ENCODE data around the gene LRP4.

LRP4 gene

DNA sequence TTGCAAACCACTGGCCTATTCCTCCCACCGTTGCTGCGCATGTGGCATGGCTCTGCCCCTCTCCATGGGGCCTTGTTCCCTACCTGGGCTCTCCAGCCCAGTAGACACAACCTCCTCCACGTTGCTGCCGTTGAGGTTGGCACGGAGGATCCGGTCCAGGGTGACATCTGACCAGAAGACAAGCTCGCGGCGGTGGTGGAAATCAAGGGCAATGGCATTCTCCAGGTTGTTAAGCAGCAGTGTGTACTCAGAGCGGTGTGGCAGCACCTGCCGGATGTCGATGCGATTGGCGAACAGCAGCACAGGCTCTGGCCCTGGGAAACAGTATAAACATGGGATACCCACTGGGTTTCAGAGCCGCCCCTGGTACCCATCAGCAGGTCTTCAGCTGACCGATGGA, 23.8 kb downstream of the LRP4 start:
- no peak for DNase-seq (ENCODE audit: low read depth in 2 of 3, low spot score in 1 of 3)

DNA sequence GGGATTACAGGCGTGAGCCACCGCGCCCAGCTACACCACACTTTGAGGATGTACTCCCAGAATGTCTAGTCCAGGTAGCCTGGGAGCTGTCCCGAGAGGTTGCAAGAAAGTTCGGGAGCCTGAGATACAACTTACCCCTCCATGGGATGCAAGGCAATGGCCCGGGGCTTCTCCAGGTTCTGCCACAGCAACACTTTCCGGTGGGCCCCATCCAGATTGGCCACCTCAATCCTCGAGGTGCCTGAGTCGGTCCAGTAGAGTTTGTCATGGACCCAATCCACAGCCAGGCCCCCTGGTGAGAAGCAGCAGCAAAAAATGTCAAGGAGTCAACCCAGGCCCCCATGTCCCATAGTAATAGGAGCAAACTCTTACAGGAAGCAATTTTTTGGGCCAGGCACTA, 25.5 kb downstream of the LRP4 start:
- DNase-seq (ENCODE audit: low read depth in 2 of 3, low spot score in 1 of 3): no peak

DNA sequence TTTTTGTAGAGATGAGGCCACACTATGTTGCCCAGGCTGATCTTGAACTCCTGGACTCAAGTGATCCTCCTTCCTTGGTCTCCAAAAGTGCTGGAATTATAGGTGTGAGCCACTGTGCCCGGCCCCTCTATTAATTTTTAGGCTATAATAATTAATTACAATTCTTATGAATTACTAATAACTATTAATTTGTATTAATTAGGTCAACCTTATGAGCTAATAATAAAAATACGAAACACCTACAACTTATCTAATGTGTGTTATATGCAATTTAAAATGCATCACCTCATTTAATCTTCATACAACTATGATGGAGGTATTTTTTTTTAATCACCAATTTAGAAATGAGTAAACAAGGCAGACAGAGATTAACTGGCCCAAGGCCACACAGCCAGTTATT, 26.2 kb downstream of the LRP4 start:
- DNase-seq (ENCODE audit: low read depth in 2 of 3, low spot score in 1 of 3): no peak

DNA sequence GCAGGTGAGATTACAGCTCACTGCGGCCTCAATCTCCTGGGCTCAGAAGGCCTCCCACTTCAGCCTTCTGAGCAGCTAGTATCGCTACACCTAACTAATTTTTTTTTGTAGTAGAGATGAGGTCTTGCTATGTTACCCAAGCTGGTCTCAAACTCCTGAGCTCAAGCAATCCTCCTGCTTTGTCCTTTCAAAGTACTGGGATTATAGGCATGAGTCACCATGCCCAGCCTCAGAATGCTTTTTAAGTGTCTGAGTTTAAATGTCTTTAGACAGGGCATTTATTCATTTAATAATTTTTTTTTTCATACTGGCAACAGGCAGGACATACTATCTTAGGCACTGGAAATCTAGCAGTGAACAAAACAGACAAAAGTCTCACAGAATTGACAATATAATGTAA, 27.7 kb downstream of the LRP4 start:
- no peak for DNase-seq (ENCODE audit: low read depth in 2 of 3, low spot score in 1 of 3)

DNA sequence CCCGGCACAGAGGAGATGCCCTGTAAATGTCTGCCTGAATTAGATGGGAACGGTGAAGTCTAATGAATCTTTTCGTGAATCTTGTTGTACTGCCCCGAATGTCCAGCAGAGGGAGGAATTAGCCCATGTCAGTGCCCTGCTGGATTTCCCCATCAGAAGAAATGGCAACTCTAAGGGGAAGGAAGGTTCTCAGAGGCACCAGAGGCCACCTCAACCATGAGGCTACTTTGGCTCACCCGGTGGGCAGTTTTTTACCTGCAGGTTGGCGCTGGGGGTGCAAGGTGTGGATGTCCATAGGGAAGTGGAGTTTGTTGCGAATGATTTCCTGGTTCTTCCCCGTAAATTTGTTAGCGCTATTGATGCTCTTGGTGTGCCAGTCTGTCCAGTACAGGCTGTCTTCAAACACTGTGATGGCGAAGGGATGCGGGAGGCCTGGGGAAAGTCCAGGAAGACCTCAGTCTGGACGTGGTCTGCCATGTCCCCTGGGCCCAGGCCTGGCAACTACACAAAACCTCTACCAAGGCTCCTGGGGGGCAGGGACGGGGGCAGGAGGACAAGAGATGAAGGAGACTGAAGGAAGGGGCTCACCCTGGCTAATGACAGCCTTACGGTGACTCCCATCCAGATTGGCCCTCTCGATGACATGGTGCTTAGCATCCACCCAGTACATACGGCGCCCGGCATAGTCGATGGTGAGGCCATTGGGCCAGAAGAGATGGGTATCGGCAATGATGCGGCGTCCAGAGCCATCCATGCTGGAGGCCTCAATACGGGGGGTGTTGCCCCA, 28.5 kb downstream of the LRP4 start:
- peak; percentile 44 to 85 (median 62) for DNase-seq (ENCODE audit: low read depth in 2 of 3, low spot score in 1 of 3)

DNA sequence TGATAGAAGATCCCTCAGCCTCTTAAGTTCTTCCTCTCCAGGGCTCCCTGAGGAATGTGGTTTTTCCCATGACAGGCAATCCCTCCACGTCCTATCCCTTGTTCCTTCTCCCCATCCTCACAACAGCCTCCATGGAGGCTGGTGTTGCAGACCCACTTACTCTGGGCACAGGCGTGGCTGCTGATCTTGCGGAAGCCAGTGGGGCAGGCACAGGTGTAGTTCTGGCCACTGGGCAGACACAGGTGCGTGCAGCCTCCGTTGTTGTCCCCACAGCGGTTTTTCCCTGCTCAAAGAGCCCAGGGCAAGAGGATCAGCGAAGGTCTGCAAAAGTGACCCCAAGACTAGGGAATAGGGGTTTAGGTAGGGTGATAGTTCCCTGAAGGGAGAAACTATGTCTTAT, 29.1 kb downstream of the LRP4 start:
- no peak for DNase-seq (ENCODE audit: low read depth in 2 of 3, low spot score in 1 of 3)

DNA sequence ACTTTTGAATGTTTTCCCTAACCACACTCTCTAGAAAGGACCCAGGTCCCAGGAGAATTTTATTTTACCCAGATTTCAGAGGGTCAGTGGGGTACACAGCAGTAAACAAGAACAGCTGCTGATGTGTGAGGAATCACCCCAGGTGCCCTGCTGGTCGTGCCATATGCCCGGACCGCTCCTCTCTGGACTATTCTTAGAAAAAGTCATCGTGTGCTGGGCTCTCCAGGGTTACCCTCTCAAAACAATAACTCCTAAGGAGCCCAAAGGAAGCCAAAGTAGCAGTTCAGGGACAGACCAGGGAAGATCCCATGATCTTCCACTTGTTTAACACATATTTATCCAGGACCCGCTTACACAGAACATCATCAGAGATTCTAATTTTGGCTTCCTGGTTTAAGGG, 29.7 kb downstream of the LRP4 start:
- no peak for DNase-seq (ENCODE audit: low read depth in 2 of 3, low spot score in 1 of 3)

DNA sequence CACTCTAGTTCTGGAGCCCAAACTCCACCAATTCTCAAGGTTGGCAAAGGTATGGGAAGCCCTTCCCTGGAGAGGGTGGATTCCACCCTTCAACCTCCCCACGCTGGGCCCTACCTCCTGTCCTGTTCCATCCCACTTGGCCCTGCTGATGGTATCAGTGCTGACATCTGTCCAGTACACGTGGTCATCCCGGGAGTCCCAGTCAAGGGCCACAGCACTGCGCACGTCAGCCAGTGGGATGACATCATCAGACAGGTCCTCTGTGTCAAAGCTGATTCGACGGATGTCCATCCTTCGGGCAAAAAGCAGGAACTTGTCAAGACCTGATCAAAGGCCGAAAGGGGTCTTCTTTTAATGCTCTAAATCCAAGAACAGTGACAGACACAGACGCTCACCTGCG, 32.1 kb downstream of the LRP4 start:
- DNase-seq (ENCODE audit: low read depth in 2 of 3, low spot score in 1 of 3): no peak

DNA sequence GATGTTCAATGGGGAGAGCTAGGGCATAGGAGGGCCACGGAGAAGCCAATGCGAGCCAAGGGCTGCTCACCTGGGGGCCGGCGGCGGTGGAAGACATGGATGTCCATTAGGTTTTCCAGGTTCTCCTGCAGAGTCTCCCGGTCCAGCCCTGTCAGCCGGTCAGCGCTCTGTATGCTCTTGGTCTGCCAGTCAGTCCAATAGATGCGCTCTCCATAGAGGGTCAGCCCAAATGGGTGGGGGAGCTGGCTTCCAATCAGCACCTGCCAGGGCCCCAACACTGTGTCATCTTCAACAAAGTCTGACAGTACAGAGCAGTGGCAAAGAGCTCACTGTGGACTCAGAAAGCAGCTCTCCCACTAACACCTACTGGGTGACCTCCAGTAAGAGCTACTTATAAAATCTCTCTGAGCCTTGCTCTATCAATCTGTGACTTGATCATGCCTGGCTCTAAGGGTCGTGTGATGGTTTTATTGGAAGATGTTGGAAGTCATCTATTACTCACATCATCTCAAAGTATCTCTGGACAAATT, 39.2 kb downstream of the LRP4 start:
- no peak for DNase-seq (ENCODE audit: low read depth in 2 of 3, low spot score in 1 of 3)

DNA sequence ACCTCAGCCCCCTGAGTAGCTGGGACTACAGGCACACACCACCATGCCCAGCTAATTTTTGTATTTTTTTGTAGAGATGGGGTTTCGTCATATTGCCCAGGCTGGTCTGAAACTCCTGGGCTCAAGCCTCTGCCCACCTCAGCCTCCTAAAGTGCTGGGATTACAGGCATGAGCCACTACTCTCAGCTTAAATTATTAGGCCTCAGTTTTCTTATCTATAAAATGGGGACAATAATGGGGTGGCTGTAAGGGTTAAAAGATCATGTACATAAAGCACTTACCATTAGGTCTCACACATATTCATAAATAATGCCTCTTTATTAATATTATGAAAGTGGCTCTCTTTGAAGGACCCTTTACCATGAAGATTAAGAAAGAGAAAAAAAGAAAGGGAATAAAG, 40.8 kb downstream of the LRP4 start:
- DNase-seq (ENCODE audit: low read depth in 2 of 3, low spot score in 1 of 3): no peak

DNA sequence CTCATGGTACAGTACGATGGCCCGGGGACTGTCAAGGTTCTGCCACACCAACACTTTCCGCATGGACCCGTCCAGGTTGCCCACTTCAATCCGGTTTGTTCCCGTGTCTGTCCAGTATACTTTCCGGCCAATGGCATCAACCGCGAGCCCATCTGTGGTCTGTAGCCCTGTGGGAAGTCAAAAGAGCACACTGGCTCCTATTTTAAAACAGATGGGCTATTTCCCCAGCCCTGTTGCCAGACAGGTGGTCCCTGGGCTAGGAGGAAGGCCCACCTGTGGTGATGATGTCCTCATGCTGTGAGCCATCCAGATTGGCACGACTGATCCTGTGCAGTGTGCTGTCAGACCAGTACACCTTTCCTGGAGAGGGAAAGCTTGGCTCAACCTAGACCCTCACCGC, 41.9 kb downstream of the LRP4 start:
- DNase-seq (ENCODE audit: low read depth in 2 of 3, low spot score in 1 of 3): no peak

DNA sequence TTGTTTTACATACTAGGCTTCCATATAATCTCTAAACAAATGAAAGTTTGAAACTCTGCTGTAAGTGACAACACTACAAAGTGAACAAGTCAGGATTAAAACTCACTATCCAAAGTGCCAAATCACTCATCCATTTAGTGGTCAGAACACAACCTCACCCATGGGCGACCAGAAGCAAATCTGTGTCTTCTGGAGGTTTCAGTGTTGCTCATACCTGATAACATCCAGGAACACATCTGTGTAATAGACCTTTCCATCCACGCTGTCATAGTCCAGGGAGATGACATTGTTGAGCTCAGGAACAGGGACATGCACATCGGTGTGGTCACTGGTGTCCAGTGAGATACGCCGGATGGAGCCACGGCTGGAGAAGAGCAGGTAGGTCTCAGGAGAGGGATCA, 43.8 kb downstream of the LRP4 start:
- DNase-seq (ENCODE audit: low read depth in 2 of 3, low spot score in 1 of 3): no peak

DNA sequence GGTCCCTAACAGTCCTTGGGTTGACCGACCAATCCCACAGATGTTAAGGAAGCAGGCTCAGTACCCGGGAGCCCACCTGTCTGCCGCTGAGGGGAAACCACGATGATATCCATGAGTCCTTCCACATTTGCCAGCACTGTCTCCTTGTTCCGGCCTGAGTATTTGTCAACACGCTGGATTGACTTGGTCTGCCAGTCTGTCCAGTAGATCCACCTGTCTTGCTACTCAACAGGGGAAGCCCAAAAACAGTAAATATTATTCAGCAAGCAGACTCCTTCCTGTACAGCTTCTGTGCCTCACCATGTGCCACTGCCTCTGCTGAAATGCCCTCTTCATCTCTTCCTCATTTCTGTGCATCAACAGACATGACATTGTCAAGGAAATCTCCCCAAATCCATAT, 49.4 kb downstream of the LRP4 start:
- DNase-seq (ENCODE audit: low read depth in 2 of 3, low spot score in 1 of 3): no peak

DNA sequence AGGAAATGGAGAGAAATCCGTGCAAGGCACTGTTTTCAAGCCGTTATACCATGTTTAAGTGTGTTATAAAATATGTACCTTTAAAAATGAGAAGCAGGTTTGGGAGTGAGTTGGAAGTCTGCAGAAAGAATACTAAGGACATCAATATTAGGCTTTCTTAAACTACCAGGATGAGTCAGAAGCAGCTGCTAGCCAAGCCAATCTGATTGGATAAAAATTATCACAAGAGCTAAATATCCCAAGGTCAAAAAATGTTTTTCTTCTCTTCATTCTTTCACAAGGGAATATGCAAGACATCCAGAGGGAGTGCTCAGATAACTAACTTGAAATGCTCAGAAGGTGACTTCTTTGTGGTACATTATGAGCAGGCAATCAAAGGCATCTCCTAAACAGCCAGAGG, 53.0 kb downstream of the LRP4 start:
- DNase-seq (ENCODE audit: low read depth in 2 of 3, low spot score in 1 of 3): no peak

DNA sequence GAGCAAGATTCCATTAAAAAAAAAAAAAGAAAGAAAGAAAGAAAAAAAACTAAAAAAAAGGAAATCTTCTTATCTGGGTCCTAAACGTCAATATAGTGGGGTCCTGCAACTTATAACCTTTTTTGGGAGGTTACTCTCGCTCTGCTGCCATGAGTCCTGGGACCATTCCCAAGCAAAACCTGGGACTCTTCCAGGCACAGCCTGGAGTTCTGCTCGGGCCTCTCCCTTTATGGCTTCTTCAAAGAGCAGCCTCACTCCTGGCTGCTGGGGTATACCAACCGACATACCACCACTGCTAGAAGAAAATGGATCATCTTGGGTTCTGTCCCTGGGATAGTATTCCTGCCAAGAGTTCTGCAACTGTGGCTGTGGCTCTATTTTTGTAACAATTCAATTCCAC, 58.1 kb downstream of the LRP4 start:
- no peak for DNase-seq (ENCODE audit: low read depth in 2 of 3, low spot score in 1 of 3)

DNA sequence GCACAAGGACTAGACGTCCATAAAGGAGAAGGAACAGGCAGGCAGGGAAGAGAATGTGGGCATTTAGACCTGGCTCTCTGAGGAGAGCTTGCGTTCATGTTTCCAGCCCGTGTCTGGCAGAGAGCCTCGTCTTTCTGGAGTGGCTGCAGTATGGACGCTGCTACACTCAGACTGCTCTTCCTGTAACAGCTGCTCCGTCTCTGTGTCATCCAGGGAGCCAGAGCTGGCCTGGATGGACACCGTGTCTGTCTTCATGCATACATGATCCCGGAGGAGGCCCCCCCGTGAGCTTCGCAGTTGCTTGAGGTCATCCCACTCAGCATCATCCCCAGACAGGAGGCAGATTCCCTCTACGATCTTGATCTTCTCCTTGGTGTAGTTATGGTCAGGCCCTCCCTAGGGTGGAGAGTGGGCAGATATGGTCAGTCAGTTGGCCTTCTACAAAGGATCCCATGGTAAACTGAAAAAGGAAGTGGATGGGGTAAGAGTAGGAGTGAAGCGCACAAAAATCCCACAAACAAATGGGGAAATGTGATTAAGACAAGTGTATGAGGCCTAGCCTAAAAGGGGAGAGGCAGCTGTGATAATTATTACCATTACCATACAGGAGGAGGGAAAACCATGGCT, 59.3 kb downstream of the LRP4 start:
- no peak for DNase-seq (ENCODE audit: low read depth in 2 of 3, low spot score in 1 of 3)

DNA sequence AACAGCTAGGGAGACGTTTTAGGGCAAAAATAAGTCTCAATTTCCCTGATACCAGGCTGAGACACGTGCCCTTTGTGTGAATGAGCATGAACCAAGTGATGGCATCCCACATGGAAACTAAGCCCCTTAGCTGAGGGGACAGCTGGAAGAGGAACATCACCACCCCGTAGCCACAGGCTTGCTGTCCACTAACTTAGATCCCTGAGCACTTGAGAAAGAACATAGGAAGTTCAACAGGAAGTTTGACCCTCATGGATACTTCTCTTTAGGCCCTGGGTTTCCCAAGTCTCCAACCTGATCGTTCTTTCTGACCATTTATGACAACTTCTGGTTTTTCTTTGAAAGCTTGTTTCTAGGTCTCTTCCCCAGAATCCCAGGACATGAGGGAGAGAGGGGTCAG, 60.7 kb downstream of the LRP4 start:
- DNase-seq (ENCODE audit: low read depth in 2 of 3, low spot score in 1 of 3): no peak

DNA sequence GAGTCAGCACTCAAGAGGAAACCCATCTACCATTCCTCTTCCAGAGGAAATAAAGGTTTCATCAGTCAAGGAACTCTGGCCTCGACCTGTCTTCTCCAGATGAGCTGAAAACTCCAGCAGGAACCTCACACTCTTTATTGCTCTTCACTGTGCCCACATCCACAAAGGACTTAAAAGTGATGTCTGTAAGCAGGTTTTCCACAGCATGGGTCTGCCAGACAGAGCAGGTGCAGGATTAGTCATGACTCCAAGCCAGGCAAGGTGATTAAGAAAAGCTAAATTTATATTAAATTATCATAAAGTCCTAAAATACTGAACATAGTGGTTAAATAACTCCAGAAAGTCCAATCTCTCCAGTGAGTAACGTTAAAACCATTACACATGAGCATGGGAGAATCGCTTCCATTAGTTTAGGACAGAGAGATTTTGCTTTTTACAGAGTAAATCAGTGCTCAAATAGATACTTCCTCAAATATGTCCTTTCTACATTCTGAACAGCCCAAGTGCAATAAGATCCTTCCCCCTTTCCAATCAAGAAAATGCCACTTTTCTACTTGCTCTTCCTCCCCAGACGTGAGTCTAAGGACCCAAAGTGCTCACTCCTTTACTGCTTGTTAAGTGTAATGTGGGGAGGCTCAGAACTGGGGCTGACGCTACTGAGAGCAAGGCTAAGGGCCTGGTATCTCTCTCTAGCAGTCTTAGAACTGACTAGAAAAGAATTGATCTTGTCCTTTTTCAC, 61.6 kb downstream of the LRP4 start:
- DNase-seq (ENCODE audit: low read depth in 2 of 3, low spot score in 1 of 3): no peak

DNA sequence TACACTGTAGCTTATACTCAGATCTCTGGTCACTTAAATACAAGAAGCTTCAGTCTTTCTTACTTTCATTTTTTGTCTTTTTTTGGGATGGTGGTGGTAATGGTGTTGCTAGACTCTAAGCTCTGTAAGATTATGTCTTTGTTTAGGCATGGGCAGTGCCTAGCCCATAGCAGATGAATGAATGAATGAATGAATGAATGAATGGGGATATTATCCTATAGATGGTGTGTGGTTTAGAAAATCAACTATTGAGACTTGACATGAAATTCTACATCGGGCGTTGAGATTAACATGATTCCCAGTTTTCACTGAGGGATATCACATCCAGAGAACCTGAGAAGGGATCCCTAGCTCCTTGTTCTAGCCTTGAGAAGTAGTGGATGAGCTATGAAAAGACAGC, 62.5 kb downstream of the LRP4 start:
- DNase-seq (ENCODE audit: low read depth in 2 of 3, low spot score in 1 of 3): no peak

DNA sequence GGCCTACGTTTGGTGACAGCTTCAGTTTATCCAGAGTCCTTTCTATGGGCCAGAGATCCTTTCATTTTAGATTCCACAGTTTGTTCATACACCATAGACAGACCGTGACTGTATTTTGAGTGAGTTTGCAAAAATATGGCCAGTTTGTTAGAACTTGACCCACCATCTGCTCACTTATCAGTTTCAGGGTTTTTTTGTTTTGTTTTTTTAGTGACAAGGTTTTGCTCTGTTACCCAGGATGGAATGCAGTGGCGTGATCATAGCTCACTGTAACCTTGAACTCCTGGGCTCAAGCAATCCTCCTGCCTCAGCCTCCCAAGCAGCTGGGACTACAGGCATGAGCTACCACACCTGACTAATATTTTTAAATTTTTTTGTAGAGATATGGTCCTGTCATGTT, 63.2 kb downstream of the LRP4 start:
- DNase-seq (ENCODE audit: low read depth in 2 of 3, low spot score in 1 of 3): no peak

DNA sequence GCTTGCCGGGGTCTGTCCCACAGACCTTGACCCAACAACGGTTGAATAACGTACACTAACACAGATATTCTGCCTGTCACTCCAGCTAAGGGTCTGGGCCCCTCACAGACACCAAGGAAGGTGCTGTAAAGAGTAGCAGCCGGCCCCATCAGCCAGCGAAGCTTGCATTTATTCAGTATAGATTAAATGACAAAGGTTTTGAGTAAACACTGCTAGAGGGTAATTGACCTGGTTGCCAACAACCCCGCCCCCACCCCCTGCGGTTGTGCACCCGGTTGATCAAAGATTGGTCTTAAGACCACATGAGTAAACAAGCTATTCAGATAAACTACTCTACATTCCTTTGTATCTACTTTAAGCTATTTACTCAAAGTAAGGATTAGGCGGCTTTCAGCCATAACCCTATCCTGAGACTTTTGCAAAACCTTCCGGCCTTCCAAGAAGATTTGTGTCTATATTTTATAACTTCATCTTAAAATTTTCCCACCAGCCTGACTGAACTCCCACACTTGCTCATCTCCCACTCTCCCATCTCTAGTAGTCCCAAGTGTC, 67.4 kb downstream of the LRP4 start:
- no peak for DNase-seq (ENCODE audit: low read depth in 2 of 3, low spot score in 1 of 3)

DNA sequence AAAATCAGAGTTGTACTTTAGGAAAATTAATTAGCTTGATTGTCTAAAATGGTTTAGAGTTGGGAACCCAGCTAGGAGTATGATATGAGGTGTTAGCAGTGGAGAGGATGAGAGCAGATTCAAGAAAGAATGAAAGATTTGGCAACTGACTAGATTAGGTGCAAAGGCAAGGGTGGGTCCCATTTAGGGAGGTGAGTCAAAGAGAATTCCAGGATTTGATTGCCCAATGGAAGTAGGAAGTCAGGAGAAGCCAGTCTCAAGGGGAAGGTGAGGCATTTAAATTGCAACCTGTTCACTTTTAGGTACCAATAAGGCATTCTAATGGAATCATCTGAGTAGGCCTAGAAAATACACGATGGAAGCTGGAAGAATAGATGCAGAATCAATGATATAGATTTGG, 68.7 kb downstream of the LRP4 start:
- DNase-seq (ENCODE audit: low read depth in 2 of 3, low spot score in 1 of 3): no peak
